PC-9 (cell line): Measurements from ENCODE around the gene ST8SIA6.
A peak's percentile ranks its signal among the peaks of the same experiment; 100 is the strongest.

Experiments
- CTCF ChIP-seq: fragments of 200-600 bp; sonication (generic); conservative IDR thresholded peaks from 2 replicates; pipeline ENCODE4 v1.6.1; 2017; ENCODE audit warnings: mixed run types, antibody characterized with exemption, mild to moderate bottlenecking, moderate library complexity
- EZH2 ChIP-seq: fragments of 200-600 bp; sonication (generic); IDR thresholded peaks from 2 replicates; pipeline ENCODE4 v1.8.0; 2017; ENCODE audit warnings: antibody characterized with exemption, low read depth

- peak; percentile 31; the same call in 1 of the 2 replicates for TF ChIP-seq CTCF
- no peak for TF ChIP-seq EZH2
These were observed 78.3 kb downstream of the ST8SIA6 start for GRCh38 chr10:17375936-17376584.
